ENCODE data around the gene GET3.
"Not testable (repeated sequence)": the region's sequence is repeated elsewhere in the genome, so short reads cannot be mapped to it uniquely, and the experiment has no call there.

GET3 gene

GRCh38 chr19:12793290-12794195 lies 56.2 kb downstream of the GET3 start:
- DNase-seq, result peak; percentile 94

GRCh38 chr19:12794196-12794941 lies 57.1 kb downstream of the GET3 start:
- DNase-seq, result no peak

GRCh38 chr19:12794971-12795381 lies 57.7 kb downstream of the GET3 start:
- DNase-seq, result no peak

- peak; percentile 85 for DNase-seq
Measured at GRCh38 chr19:12796146-12797071, 59.1 kb downstream of the GET3 start.

GRCh38 chr19:12797141-12797587 lies 59.9 kb downstream of the GET3 start:
- DNase-seq, result no peak

GRCh38 chr19:12797607-12798006 lies 60.3 kb downstream of the GET3 start:
- not testable (repeated sequence) for DNase-seq

Measured in midbrain (tissue), 1 donor.